Muscle of leg (tissue), 11 donors: ENCODE data around the gene NYAP1. TPM values are rescaled to one million over a fixed set of nuclear protein-coding genes. Genes with fewer than 3 reads are reported as not detected.
A peak's percentile ranks its signal among the peaks of the same experiment; 100 is the strongest.
"Not testable (repeated sequence)": the region's sequence is repeated elsewhere in the genome, so short reads cannot be mapped to it uniquely, and the experiment has no call there.

ENCODE experiments used
- DNase-seq: peaks from one replicate; pipeline ENCODE4 v3.0.0; 2013
- H3K27ac ChIP-seq: one replicate; pipeline ENCODE4 v1.5.1; 2013; ENCODE audit warnings: mild to moderate bottlenecking, low read length, control low read depth
- H3K27me3 ChIP-seq: one replicate; pipeline ENCODE4 v1.6.1; 2013; ENCODE audit warnings: low read length; ENCODE audit not compliant: control insufficient read depth, insufficient read depth
- H3K36me3 ChIP-seq: one replicate; pipeline ENCODE4 v1.6.1; 2013; ENCODE audit warnings: low read length; ENCODE audit not compliant: control insufficient read depth, insufficient read depth
- H3K4me1 ChIP-seq: one replicate; pipeline ENCODE4 v1.6.1; 2013; ENCODE audit warnings: low read length; ENCODE audit not compliant: control insufficient read depth, insufficient read depth
- H3K4me3 ChIP-seq: one replicate; pipeline ENCODE4 v1.5.1; 2013; ENCODE audit warnings: low read length, control low read depth
- H3K9me3 ChIP-seq: replicated peaks from 2 replicates; pipeline ENCODE4 v1.6.1; 2013; ENCODE audit warnings: low read depth, low read length; ENCODE audit not compliant: control insufficient read depth
- WGBS: methylation state at CpG from one replicate; pipeline ENCODE4 v1.1.5; 2013; ENCODE audit warnings: missing lambda C conversion rate; ENCODE audit not compliant: insufficient coverage; 5-methylcytosine and 5-hydroxymethylcytosine counted together
- polyA plus RNA-seq, 8 donors: library from polyadenylated mRNA; unstranded; fragments of 120-200 nt; gene quantifications; one replicate each; pipeline versions ENCODE4 v1.2.1 to v1.2.3, GENCODE V29; 2013; ENCODE audit warnings: inconsistent platforms in 1 of 8, low replicate concordance in 1 of 8; ENCODE audit not compliant: insufficient read length in 8 of 8, insufficient read depth in 1 of 8
- total RNA-seq: library from RNA; stranded (reverse); fragments of 120-200 nt; gene quantifications from one replicate; pipeline ENCODE4 v1.2.4, GENCODE V29; 2013

NYAP1 gene
- total and polyA plus RNA-seq, 9 donors, result 1.5 to 2.9 (median 2.5) TPM

- Histone ChIP-seq H3K4me3 (no peak overlapping the region), H3K4me1 (peaks cover 4% of the 10 kb centered on the region), H3K36me3 (no peaks in the 10 kb centered on the region), H3K27ac (no peak overlapping the region), H3K9me3 (no peaks in the 10 kb centered on the region), H3K27me3 (no peaks in the 10 kb centered on the region)
- peak; percentile 7 for DNase-seq
- 67% methylated on average over 7 of the region's 14 CpGs for WGBS
These were observed 48.7 kb downstream of the NYAP1 start for GRCh38 chr7:100532165-100533022.

DNA sequence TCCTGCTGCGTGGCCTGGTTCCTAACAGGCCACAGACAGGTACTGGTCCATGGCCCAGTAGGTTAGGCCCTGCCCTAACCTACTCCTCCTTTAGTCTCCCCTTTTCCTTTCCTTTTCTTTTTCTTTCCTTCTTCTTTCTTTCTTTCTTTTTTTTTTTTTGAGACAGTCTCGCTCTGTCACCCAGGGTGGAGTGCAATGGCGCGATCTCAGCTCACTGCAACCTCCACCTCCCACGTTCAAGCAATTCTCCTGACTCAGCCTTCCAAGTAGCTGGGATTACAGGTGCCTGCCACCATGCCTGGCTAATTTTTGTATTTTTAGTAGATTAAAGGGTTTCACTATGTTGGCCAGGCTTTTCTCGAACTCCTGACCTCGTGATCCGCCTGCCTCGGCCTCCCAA, 52.3 kb downstream of the NYAP1 start:
- H3K27me3 ChIP-seq, H3K27ac ChIP-seq: not testable (repeated sequence)
- 90% methylated on average over 4 of the region's 9 CpGs for WGBS

GRCh38 chr7:100536695-100537094, 53.0 kb downstream of the NYAP1 start:
- not testable (repeated sequence) for H3K27ac ChIP-seq, H3K36me3 ChIP-seq, DNase-seq, H3K9me3 ChIP-seq, H3K27me3 ChIP-seq, H3K4me3 ChIP-seq
- H3K4me1 ChIP-seq, result peaks cover 17% of the 10 kb centered on the region
- WGBS, result 88% methylated on average over 1 of the region's 2 CpGs

More for the DNA sequence above, 52.3 kb downstream of the NYAP1 start:
- DNase-seq, H3K36me3 ChIP-seq, H3K9me3 ChIP-seq, H3K4me3 ChIP-seq: not testable (repeated sequence)
- peaks cover 17% of the 10 kb centered on the region for H3K4me1 ChIP-seq

GRCh38 chr7:100538348-100538653, 54.6 kb downstream of the NYAP1 start:
- Histone ChIP-seq H3K9me3 (no peaks in the 10 kb centered on the region), H3K27ac (peak overlapping the region; percentile 77), H3K4me1 (peaks cover 12% of the 10 kb centered on the region), H3K4me3 (peak overlapping the region; percentile 43), H3K36me3 (no peaks in the 10 kb centered on the region), H3K27me3 (peaks cover 2% of the 10 kb centered on the region)
- no CpG with 5 or more reads among the region's 8 CpGs for WGBS
- DNase-seq, result no peak

DNA sequence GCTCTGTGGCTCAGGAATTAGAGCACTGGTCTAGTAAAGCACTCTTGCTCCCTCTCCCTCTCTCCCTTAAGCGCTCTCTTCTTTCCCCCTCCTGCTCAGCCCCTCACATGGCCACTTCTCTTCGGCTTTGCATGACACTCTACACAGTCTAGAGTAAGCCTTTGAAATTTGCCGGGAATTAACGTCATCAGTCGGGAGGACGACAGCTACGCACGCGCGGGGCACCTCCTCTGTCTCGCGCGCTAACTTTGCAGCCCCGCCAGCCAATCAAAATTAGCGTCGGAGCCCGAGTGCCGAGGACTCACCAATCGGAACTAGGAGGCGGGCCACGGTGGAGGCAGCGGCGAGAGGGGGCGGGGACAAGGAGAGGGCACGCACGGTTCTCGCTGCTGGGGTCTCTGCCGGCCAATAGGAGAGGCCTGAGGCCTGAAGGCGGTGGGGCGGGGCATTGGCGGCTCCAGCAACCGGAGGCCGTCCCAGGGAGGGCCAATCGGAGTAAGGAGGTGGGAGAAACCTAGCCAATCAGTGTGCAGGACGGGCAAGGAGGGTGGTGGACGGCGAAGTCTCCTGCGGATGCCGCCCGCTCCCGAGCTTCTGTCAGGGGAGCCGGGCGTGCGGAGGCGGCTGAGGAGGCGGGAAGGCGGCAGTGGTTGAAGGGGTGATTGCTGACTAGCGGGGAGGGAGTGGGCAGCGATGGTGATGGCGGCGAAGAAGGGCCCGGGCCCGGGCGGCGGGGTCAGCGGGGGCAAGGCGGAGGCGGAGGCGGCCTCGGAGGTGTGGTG, 55.1 kb downstream of the NYAP1 start, which contains the start of gene AGFG2:
Gene AGFG2, plus strand, starts transcription at position 550 of the 782 bp plus-strand sequence. Its CDS starts 144 bp downstream, at position 694.
- Histone ChIP-seq H3K36me3 (no peaks in the 10 kb centered on the region), H3K4me3 (peak within 1 kb of the TSS; percentile 58), H3K4me1 (peaks cover 12% of the 10 kb centered on the region), H3K27ac (peak within 1 kb of the TSS; percentile 77), H3K27me3 (peaks cover 2% of the 10 kb centered on the region), H3K9me3 (no peaks in the 10 kb centered on the region)
- DNase-seq, result peak; percentile 100
- under 1% methylated on average over 58 of the region's 60 CpGs for WGBS

DNA sequence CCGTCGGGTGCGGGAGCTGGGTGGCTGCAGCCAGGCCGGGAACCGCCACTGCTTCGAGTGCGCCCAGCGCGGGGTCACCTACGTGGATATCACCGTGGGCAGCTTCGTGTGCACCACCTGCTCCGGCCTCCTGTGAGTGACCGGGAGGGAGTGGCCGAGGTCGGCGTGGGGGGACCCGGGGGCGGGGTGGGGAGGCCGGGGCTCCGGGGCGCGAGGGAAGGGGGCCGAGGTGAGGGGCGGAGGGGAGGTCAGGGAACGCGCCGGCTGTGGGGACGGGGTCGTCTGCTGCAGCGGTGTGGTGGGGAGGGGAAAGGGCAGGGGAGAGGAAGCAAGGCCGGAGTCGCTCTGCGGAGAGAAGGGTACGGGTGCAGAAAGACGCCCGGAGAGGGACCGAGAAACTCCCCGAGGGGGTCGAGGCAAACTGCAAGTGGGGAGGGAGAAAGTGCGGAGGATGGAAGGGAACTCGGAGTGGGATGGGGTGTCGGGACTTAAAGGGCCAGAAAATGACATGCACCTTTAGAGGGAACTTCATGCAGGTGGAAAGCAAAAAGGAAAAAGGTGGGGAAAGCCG, 55.8 kb downstream of the NYAP1 start:
- Histone ChIP-seq H3K4me1 (peaks cover 12% of the 10 kb centered on the region), H3K9me3 (no peaks in the 10 kb centered on the region), H3K27me3 (peaks cover 2% of the 10 kb centered on the region), H3K4me3 (peak overlapping the region; percentile 58), H3K36me3 (no peaks in the 10 kb centered on the region), H3K27ac (no peak overlapping the region)
- DNase-seq, result no peak
- WGBS, result under 1% methylated on average over 40 of the region's 44 CpGs

DNA sequence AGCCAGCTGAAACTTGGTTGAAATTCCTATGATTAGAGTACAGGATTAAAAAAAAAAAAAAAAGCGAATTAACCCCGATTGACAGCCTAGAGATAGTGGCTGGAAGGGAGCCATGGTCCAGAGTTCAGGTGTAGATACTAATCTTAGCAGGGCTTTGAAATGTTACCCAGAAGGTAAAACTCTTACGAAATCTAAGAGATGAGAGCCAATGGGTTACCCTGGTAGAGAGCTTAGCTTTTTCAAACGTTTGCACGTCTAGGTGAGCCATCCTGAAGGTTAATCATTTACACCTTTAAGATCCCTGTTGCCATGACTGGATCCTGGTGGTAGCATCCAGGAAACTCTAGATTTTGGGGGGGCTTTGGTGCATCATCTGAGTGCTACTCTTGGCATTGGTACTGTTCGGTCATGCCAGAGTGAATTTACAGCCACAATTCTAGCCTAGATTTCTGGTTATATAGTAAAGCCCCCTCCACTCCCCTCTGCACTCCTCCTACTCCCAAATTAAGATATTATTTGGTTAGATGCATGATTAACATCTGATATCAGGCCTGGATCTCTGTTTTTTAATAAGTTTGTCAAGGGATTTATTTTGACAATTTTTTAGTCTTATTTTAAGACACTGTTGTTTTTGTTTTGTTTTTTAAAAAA, 56.5 kb downstream of the NYAP1 start:
- H3K4me1 ChIP-seq, result peaks cover 19% of the 10 kb centered on the region
- no peaks in the 10 kb centered on the region for H3K36me3 ChIP-seq
- no peak overlapping the region for H3K27ac ChIP-seq
- 50% methylated on average over 2 of the region's 6 CpGs for WGBS
- no peaks in the 10 kb centered on the region for H3K9me3 ChIP-seq
- peaks cover 2% of the 10 kb centered on the region for H3K27me3 ChIP-seq
- peak overlapping the region; percentile 58 for H3K4me3 ChIP-seq
- DNase-seq, result no peak

DNA sequence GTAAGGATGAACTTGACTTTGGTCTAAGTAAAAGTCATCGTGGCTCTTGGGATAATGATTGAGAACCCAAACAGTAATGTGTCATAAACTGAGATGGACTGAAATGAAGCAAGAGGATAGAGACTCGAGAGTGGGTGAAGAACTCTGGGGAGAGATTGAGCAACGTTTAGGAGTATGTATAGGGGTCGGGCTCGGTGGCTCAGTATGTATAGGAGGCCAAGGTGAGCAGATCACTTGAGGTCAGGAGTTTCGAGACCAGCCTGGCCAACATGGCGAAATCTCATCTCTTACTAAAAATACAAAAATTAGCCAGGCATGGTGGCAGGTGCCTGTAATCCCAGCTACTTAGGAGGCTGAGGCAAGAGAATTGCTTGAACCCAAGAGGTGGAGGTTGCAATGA, 57.6 kb downstream of the NYAP1 start:
- H3K4me3 ChIP-seq, H3K36me3 ChIP-seq, H3K9me3 ChIP-seq, H3K27me3 ChIP-seq, H3K27ac ChIP-seq, DNase-seq: not testable (repeated sequence)
- peaks cover 24% of the 10 kb centered on the region for H3K4me1 ChIP-seq
- 70% methylated on average over 3 of the region's 7 CpGs for WGBS

- DNase-seq, result no peak
- no peaks in the 10 kb centered on the region for H3K36me3 ChIP-seq
- H3K27me3 ChIP-seq, result peaks cover 2% of the 10 kb centered on the region
- H3K4me3 ChIP-seq, result no peak overlapping the region
- WGBS, result no CpG with 5 or more reads among the region's 1 CpG
- no peak overlapping the region for H3K27ac ChIP-seq
- H3K9me3 ChIP-seq, result no peaks in the 10 kb centered on the region
- peaks cover 29% of the 10 kb centered on the region for H3K4me1 ChIP-seq
These were observed 59.9 kb downstream of the NYAP1 start for GRCh38 chr7:100543586-100543985.

DNA sequence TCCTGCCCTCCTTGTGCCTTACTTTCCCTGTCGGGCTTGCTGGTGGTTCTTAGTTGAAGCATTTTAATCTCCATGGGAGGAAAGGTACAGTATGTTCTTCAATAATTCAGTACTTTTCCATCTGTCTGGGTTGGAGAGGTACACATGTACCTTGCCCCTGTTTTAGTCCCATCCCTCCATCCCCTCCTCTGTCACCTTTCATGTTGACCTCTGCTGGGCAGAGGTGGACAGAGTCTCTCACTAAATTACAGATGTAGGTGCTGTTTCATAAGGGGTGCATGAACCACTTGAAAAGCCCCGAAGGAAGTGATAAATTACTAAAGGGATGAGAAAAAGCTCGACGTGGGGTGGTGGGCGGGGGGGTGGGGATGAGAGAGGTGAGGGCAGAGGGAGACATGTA, 60.7 kb downstream of the NYAP1 start:
- DNase-seq, result no peak
- 35% methylated on average over 3 of the region's 5 CpGs for WGBS
- Histone ChIP-seq H3K4me1 (peaks cover 29% of the 10 kb centered on the region), H3K36me3 (peaks cover 2% of the 10 kb centered on the region), H3K4me3 (no peak overlapping the region), H3K27ac (peak overlapping the region; percentile 38), H3K27me3 (peaks cover 2% of the 10 kb centered on the region), H3K9me3 (no peaks in the 10 kb centered on the region)
